ENCODE results near the gene ORM1. TPM values are rescaled to one million over a fixed set of nuclear protein-coding genes. Genes with fewer than 3 reads are reported as not detected.

Gene ORM1
- total RNA-seq, 1 experiment from 2014 or later = 4.4 TPM

- H3K79me1 ChIP-seq (ENCODE audit: insufficient read depth, low read depth, low read length, poor library complexity, severe bottlenecking) = no peaks in the 10 kb centered on the region
- no peak overlapping the region for H3K4ac ChIP-seq (ENCODE audit: low read depth, low read length)
- no peaks in the 10 kb centered on the region for H4K20me1 ChIP-seq (ENCODE audit: control insufficient read depth, insufficient read depth, insufficient read length)
- no peak overlapping the region for H2BK12ac ChIP-seq (ENCODE audit: insufficient read length, low read depth, low read length)
- TF ChIP-seq, protein P1, sequence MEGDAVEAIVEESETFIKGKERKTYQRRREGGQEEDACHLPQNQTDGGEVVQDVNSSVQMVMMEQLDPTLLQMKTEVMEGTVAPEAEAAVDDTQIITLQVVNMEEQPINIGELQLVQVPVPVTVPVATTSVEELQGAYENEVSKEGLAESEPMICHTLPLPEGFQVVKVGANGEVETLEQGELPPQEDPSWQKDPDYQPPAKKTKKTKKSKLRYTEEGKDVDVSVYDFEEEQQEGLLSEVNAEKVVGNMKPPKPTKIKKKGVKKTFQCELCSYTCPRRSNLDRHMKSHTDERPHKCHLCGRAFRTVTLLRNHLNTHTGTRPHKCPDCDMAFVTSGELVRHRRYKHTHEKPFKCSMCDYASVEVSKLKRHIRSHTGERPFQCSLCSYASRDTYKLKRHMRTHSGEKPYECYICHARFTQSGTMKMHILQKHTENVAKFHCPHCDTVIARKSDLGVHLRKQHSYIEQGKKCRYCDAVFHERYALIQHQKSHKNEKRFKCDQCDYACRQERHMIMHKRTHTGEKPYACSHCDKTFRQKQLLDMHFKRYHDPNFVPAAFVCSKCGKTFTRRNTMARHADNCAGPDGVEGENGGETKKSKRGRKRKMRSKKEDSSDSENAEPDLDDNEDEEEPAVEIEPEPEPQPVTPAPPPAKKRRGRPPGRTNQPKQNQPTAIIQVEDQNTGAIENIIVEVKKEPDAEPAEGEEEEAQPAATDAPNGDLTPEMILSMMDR (conservative IDR thresholded peaks at IDR 0.05) = no peak
- no peak overlapping the region for H2AK5ac ChIP-seq (ENCODE audit: insufficient read length, low read length)
- no CpG with 5 or more reads among the region's 8 CpGs for WGBS (ENCODE audit: extremely low coverage, insufficient read length, low lambda C conversion rate)
- no peaks in the 10 kb centered on the region for H3K9me3 ChIP-seq (ENCODE audit: control insufficient read depth, low read depth, low read length)
- no peak overlapping the region for H3K27ac Mint-ChIP-seq
- H4K8ac ChIP-seq (replicated peaks; ENCODE audit: insufficient read length, low read depth, low read length) = no peak overlapping the region
- H2BK20ac ChIP-seq (ENCODE audit: low read depth, low read length, poor library complexity, severe bottlenecking) = no peak overlapping the region
- H3K18ac ChIP-seq (ENCODE audit: insufficient read length, low read depth, low read length) = no peak overlapping the region
- H4K91ac ChIP-seq (ENCODE audit: insufficient read length, low read depth, low read length) = no peak overlapping the region
- peaks cover 0 to 5% of the 10 kb centered on the region in 2 experiments; a peak in 3 of 4 replicates for H3K4me1 Mint-ChIP-seq
- peaks cover 0 to 7% (median 0%) of the 10 kb centered on the region in 3 experiments; a peak in 3 of 7 replicates for H3K36me3 Mint-ChIP-seq (ENCODE audit: insufficient read depth in 1 of 3, low read depth in 3 of 3)
- no peak overlapping the region for H2AFZ ChIP-seq (ENCODE audit: low read length)
- H3K23me2 ChIP-seq (ENCODE audit: insufficient read length, low read depth, low read length, poor library complexity, severe bottlenecking) = no peaks in the 10 kb centered on the region
- no peaks in the 10 kb centered on the region for H3K79me2 ChIP-seq (ENCODE audit: insufficient read depth, low read length)
- no peak overlapping the region for H2BK15ac ChIP-seq (ENCODE audit: low read depth, low read length)
- no peak overlapping the region for H2BK5ac ChIP-seq (ENCODE audit: insufficient read length, low read length)
- H4K5ac ChIP-seq (ENCODE audit: insufficient read length, low read depth, low read length) = no peak overlapping the region
- H3K23ac ChIP-seq (ENCODE audit: insufficient read length, low read depth, low read length) = no peak overlapping the region
- H3K4me2 ChIP-seq (ENCODE audit: insufficient read depth, insufficient read length, low read length) = no peak overlapping the region
- no peak overlapping the region for H3K9ac ChIP-seq (ENCODE audit: extremely low read depth, insufficient read length, low read length)
- no peak overlapping the region; a peak in 1 of 5 replicates for H3K4me3 Mint-ChIP-seq
- no peak overlapping the region; the same call in 1 of the 2 replicates for H3K14ac ChIP-seq (ENCODE audit: insufficient read depth, low read length)
- no peak overlapping the region for H3T11ph ChIP-seq (ENCODE audit: low read length)
- H3K4me1 ChIP-seq (ENCODE audit: insufficient read depth, low read length) = no peaks in the 10 kb centered on the region
- no peaks in the 10 kb centered on the region for H3K9me3 Mint-ChIP-seq
- no peaks in the 10 kb centered on the region for H3K27me3 ChIP-seq (ENCODE audit: insufficient read depth, low read length)
- H2BK120ac ChIP-seq (ENCODE audit: low read depth, low read length, poor library complexity, severe bottlenecking) = no peak overlapping the region
- H3K56ac ChIP-seq (ENCODE audit: insufficient read length, low read depth, low read length) = no peak overlapping the region
- no peak overlapping the region for H3K27ac ChIP-seq (ENCODE audit: insufficient read length, low read depth, low read length)
- peaks cover 6% of the 10 kb centered on the region for H3K27me3 Mint-ChIP-seq (ENCODE audit: low read depth)
- no peak for DNase-seq
Measured at GRCh38 chr9:114314881-114315722, 7.8 kb upstream of the ORM1 start.
